GM18861 (cell line): ENCODE measurements around the gene ZNF474.
"Not testable (repeated sequence)": the region's sequence is repeated elsewhere in the genome, so short reads cannot be mapped to it uniquely, and the experiment has no call there.

ENCODE experiments used
- ATAC-seq: cut with Tn5 transposase; IDR thresholded peaks from one replicate; pipeline ENCODE4 v1.9.1; 2021; ENCODE audit not compliant: unreplicated experiment

Gene ZNF474

GRCh38 chr5:122129306-122129705 is at the start of gene ZNF474:
ZNF474 (plus strand) TSS chr5:122129546; CDS start chr5:122151991, 22,445 bp downstream.
- no peak for ATAC-seq

GRCh38 chr5:122081541-122081940 is 47.8 kb upstream of the ZNF474 start:
- no peak for ATAC-seq

- ATAC-seq = no peak
These were observed 45.8 kb upstream of the ZNF474 start for GRCh38 chr5:122083535-122083934.

- no peak for ATAC-seq
These were observed 44.3 kb upstream of the ZNF474 start for GRCh38 chr5:122085041-122085440.

GRCh38 chr5:122089096-122090013 is 40.0 kb upstream of the ZNF474 start:
- no peak for ATAC-seq

- ATAC-seq = no peak
These were observed 37.3 kb upstream of the ZNF474 start for GRCh38 chr5:122091936-122092600.

- no peak for ATAC-seq
These were observed 35.7 kb upstream of the ZNF474 start for GRCh38 chr5:122093415-122094180.

GRCh38 chr5:122094251-122094650 is 35.1 kb upstream of the ZNF474 start:
- not testable (repeated sequence) for ATAC-seq

GRCh38 chr5:122095158-122095557 is 34.2 kb upstream of the ZNF474 start:
- no peak for ATAC-seq

- ATAC-seq = no peak
These were observed 32.0 kb upstream of the ZNF474 start for GRCh38 chr5:122097391-122097790.

GRCh38 chr5:122099060-122099790 is 30.1 kb upstream of the ZNF474 start:
- no peak for ATAC-seq

GRCh38 chr5:122101636-122102285 is 27.6 kb upstream of the ZNF474 start:
- ATAC-seq = no peak

GRCh38 chr5:122102825-122103224 is 26.5 kb upstream of the ZNF474 start:
- ATAC-seq = no peak

GRCh38 chr5:122105909-122106308 is 23.4 kb upstream of the ZNF474 start:
- ATAC-seq = no peak

GRCh38 chr5:122107016-122107415 is 22.3 kb upstream of the ZNF474 start:
- no peak for ATAC-seq

GRCh38 chr5:122110987-122111386 is 18.4 kb upstream of the ZNF474 start:
- ATAC-seq = no peak

- no peak for ATAC-seq
These were observed 17.9 kb upstream of the ZNF474 start for GRCh38 chr5:122111460-122111859.

GRCh38 chr5:122112063-122112462 is 17.3 kb upstream of the ZNF474 start:
- ATAC-seq = no peak

GRCh38 chr5:122112733-122113558 is 16.4 kb upstream of the ZNF474 start:
- no peak for ATAC-seq
